ELF-1 (cell line): ENCODE data around the gene RTF1.
"Not testable (repeated sequence)": the region's sequence is repeated elsewhere in the genome, so short reads cannot be mapped to it uniquely, and the experiment has no call there.

Experiments
- DNase-seq: peaks from one replicate; pipeline ENCODE4 v3.0.0-alpha.2; 2016; ENCODE audit warnings: low read depth, low spot score

RTF1 gene

DNA sequence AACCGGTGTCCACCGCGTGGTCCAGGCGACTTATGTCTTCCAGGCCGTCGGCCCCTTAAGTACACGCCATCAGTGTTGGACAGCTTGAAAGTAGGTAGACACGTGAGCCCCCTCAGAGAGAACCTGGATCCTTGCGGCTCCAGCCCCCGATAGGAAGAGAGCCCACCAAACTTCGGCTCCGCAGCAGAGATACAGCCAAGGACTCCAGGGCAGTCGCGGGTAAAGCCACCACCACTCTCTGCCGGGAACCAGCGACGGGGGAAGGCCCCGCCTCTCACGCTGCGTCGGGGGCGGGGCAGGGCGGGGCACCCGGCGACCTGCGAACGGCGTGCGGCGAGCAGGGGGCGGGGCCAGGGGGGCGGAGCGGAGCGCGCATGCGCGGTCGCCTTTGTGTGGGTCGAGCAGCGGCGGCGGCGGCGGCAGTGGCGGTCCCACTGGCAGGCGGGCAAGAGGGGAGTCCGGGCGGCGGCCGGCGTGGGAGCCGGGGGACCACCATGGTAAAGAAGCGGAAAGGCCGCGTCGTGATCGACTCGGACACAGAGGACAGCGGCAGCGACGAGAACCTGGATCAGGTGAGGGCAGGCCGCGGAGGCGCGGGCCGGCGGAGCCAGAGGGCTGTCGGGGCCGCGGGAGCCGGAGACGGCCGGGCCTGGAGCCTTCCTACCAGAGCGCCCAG is at the start of gene RTF1:
Gene RTF1 (plus strand): TSS at position 354 of the 676 bp plus-strand sequence. CDS start 21 bp downstream, at position 375.
- peak; percentile 94 for DNase-seq

DNA sequence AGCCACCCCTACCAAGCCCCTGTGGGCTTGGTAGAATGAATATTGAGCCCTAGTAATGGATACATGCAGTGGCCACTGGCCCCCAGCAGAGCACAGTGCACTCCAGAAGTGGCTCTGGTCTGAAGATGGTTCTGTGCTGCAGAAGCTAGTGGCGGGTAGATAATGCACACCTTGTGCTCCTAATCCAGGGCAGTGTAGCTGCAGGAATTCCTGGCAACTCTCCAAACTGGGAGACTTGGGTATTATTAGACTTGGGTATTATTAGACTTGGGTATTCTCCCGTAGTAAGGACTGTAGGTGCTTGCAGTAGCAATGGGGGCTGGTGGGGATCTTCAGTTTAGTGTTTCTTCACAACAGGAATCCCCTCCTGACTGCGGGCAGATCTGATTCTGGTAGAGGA is 49.5 kb upstream of the RTF1 start:
- no peak for DNase-seq

- no peak for DNase-seq
Measured at GRCh38 chr15:41377978-41378377, 38.9 kb upstream of the RTF1 start.

DNA sequence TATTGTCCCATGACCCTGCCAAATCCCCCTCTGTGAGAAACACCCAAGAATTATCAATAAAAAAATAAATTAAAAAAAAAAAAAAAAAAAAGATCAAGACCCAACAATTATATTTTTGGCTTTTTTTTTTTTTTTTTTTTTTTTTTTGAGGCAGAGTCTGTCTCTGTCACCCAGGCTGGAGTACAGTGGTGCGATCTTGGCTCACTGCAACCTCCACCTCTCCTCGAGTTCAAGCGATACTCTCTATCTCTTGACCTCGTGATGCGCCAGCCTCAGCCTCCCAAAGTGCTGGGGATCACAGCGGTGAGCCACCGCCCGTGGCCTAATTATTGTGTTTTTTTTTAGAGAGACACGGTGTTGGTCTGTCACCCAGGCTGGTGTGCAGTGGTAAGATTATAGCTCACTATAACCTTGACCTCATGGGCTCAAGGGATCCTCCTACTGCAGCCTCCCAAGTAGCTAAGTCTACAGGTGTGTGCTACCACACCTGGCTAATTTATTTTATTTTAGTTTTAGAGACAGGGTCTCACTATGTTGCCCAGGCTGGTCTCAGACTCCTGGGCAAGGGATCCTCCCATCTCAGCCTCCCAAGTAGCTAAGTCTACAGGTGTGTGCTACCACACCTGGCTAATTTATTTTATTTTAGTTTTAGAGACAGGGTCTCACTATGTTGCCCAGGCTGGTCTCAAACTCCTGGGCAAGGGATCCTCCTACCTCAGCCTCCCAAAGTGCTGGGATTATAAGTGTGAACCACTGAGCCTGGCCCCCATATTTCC is 32.7 kb upstream of the RTF1 start:
- not testable (repeated sequence) for DNase-seq

- DNase-seq: no peak
Measured at GRCh38 chr15:41387646-41388045, 29.2 kb upstream of the RTF1 start.

DNA sequence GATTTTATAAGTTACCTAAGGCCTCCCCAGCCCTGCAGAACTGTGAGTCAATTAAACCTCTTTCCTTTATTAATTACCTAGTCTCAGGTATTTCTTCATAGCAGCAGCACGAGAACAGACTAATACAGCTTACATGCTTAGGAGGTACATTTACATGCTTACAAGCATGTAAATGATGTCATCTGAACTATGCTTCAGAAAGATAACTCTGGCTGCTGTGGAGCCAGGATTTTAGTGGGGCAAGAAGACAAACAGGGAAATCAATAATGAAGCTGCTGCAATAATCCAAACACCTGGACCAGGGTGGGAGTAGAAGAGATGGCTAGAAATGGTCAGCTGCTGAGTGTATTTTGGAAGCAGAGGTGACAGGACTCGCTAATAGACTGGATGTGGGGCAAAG is 24.2 kb upstream of the RTF1 start:
- DNase-seq: no peak

GRCh38 chr15:41394924-41395323 is 22.0 kb upstream of the RTF1 start:
- DNase-seq: no peak

- no peak for DNase-seq
Measured at GRCh38 chr15:41396111-41396510, 20.8 kb upstream of the RTF1 start.

- no peak for DNase-seq
Measured at GRCh38 chr15:41401904-41402267, 15.0 kb upstream of the RTF1 start.

DNA sequence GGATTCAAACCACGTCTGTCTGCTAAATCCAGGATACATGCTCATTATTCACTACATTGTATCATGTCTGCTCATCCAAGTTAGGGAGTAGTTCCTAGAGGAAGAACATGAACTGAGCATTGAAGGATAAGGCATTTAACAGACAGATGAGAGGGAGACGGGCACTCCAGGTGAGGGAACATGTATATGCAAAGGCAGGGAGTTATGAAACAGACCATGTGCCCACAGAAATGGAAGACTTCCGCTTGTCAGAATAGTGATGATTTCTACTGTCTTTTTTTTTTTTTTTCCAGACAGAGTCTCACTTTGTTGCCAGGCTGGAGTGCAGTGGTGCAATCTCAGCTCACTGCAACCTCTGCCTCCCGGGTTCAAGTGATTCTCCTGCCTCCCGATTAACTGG is 9.6 kb upstream of the RTF1 start:
- no peak for DNase-seq

GRCh38 chr15:41408234-41408641 is 8.7 kb upstream of the RTF1 start:
- peak; percentile 76 for DNase-seq

DNA sequence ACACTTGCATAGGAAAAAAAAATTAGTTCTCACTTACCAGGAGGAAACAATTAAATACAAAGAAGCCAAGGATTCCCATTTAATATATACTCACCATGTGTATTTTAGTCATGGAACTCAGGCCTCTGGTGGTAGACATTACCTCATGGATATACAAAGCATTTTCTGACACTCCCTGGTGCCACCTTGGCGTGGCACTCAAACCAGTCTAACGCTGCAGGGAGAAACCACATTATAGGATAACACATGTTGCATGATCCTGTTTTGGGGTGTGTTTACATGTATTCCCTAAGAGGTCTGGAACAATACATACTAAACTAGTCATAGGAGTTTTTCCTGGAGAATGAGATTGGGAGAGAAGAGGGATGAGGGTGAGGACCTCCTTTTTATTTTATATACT is 5.9 kb upstream of the RTF1 start:
- no peak for DNase-seq

GRCh38 chr15:41411441-41411840 is 5.5 kb upstream of the RTF1 start:
- no peak for DNase-seq

- peak; percentile 39 for DNase-seq
Measured at GRCh38 chr15:41416128-41416741, 660 bp upstream of the RTF1 start.

- DNase-seq: no peak
Measured at GRCh38 chr15:41417418-41418195, 712 bp downstream of the RTF1 start.

- no peak for DNase-seq
Measured at GRCh38 chr15:41423979-41424659, 7.2 kb downstream of the RTF1 start.

DNA sequence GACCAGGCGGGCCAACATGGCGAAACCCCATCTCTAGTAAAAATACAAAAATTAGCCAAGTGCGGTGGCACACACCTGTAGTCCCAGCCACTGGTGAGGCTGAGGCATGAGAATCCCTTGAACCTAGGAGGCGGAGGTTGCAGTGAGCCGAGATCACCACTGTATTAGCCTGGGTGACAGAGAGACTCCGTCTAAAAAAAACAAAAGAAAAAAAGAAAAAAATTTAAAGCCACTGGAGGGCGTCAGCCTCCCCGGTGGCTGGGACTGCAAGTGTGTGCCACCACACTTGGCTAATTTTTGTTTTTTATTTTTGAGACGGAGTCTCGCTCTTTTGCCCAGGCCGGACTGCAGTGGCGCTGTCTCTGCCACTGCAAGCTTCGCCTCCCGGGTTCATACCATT is 7.9 kb downstream of the RTF1 start:
- peak; percentile 48 for DNase-seq

DNA sequence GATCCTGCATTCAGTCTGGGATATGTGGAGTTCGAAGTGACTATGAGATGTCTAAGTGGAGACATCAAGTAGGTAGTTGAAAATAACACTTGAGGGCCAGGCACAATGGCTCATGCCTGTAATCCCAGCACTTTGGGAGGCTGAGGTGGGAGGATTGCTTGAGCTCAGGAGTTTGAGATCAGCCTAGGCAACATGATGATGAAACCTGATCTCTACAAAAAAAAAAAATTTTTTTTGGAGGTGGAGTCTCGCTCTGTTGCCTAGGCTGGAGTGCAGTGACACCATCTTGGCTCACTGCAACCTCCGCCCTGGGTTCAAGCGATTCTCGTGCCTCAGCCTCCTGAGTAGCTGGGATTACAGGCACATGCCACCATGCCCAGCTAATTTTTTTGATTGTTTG is 9.0 kb downstream of the RTF1 start:
- not testable (repeated sequence) for DNase-seq

DNA sequence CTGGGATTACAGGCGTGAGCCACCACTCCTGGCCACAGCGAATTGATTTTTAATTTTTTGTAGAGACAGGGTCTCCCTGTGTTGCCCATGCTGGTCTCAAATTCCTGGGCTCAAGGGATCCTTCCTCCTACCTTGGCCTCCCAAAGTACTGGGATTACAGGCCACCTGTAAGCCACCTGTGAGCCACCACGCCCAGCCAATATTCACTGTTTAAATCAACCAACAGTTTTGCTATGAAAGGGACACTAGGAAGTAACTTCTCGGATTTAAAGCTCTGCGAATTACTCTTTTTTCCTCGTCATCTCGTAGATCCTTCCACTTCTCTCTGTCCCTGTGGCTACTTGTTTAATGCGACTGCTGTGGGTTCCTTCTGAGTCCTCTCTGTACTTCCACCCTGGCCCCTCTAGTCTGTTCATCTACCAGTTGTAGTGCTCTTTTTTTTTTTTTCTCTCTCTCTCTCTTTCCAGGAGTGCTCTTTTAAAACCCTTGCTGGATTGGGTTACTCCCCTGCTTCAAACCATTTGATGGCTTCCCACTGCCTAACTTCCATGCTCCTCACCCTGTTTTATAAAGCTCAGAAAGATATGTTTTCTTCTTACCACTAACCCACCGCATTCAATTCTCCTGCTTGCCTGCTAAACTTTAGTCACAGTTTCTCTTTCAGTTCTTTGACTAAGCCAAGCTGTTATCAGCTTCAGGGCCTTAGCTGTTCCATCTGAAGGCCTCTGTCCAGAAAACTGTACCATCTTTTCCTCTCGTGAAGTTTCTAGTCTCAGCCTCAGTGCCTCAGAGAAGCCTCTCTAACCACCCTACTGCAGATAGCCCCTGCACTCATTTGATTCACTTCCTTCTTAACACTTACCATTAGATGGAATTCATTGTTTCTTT is 12.4 kb downstream of the RTF1 start:
- no peak for DNase-seq

DNA sequence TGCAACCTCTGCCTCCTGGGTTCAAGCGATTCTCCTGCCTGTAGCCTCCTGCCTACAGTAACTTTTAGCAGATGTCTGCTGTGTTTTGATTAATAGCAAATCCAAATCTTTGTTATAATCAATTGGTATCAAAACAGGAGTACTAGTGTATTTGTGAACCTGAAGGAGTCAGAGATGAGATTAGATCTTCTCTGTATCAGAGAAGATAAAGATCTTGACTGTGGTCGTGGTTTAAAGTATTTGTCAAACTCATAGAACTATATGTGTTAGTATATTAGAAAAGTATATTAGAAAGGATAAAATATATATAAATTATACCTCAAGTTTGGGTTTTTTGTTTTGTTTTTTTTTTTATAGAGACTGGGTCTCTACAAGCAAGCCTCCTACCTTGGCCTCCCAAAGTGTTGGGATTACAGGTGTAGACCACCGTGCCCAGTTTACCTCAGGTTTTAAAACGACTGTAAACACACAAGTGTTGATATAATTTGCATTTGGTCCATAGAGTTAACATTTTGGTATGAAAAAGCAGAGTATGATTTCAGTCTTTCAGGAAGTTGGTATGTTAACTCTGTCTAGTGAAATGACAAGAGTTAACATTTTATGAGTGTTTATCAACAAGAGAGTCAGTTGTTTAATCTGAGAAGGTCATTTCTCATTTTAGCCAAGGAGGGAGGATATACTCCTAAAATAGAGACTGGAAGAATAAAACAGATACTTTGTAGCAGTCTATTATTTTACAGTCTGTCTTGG is 18.3 kb downstream of the RTF1 start:
- DNase-seq: no peak
